Measurements from ENCODE around the gene ECE2. TPM values are rescaled to one million over a fixed set of nuclear protein-coding genes. Genes with fewer than 3 reads are reported as not detected.

ECE2 gene
- polyA plus RNA-seq, 1 donor from 2014 or later = 0.22 TPM

GRCh38 chr3:184283681-184284080 lies 7.9 kb downstream of the ECE2 start:
- Histone ChIP-seq H3F3A (ENCODE audit: insufficient read depth, low read length, poor library complexity, severe bottlenecking) (no peaks in the 10 kb centered on the region), H3K79me2 (replicated peaks; ENCODE audit: insufficient read depth, low read length) (no peaks in the 10 kb centered on the region), H3K4me3 (ENCODE audit: low read length) (no peak overlapping the region), H3K4me2 (ENCODE audit: low read length) (no peak overlapping the region), H3K36me3 (ENCODE audit: insufficient read depth, low read length) (no peaks in the 10 kb centered on the region), H3K9ac (ENCODE audit: low read length) (no peak overlapping the region), H4K20me1 (ENCODE audit: insufficient read depth) (no peaks in the 10 kb centered on the region), H3K9me3 (ENCODE audit: low read length) (no peaks in the 10 kb centered on the region), H2AFZ (ENCODE audit: low read depth, low read length) (no peak overlapping the region), H3K27ac (ENCODE audit: low read length) (no peak overlapping the region), H3K9me2 (ENCODE audit: insufficient read depth, low read length) (no peaks in the 10 kb centered on the region), H3K27me3 (ENCODE audit: insufficient read depth, low read depth, low read length) (peaks cover under 1% of the 10 kb centered on the region)
- TF ChIP-seq POLR2AphosphoS5 (IDR thresholded peaks at IDR 0.05) (no peak), TAF1 (IDR thresholded peaks at IDR 0.05; ENCODE audit: low read depth) (no peak), MXI1 (conservative IDR thresholded peaks at IDR 0.05; ENCODE audit: poor library complexity, severe bottlenecking) (no peak), RAD21 (conservative IDR thresholded peaks at IDR 0.05) (no peak), SMC3 (conservative IDR thresholded peaks at IDR 0.05; ENCODE audit: poor library complexity) (no peak), REST (IDR thresholded peaks at IDR 0.05; ENCODE audit: borderline replicate concordance) (no peak)
- TF ChIP-seq, protein P1, sequence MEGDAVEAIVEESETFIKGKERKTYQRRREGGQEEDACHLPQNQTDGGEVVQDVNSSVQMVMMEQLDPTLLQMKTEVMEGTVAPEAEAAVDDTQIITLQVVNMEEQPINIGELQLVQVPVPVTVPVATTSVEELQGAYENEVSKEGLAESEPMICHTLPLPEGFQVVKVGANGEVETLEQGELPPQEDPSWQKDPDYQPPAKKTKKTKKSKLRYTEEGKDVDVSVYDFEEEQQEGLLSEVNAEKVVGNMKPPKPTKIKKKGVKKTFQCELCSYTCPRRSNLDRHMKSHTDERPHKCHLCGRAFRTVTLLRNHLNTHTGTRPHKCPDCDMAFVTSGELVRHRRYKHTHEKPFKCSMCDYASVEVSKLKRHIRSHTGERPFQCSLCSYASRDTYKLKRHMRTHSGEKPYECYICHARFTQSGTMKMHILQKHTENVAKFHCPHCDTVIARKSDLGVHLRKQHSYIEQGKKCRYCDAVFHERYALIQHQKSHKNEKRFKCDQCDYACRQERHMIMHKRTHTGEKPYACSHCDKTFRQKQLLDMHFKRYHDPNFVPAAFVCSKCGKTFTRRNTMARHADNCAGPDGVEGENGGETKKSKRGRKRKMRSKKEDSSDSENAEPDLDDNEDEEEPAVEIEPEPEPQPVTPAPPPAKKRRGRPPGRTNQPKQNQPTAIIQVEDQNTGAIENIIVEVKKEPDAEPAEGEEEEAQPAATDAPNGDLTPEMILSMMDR (IDR thresholded peaks at IDR 0.05; ENCODE audit: poor library complexity, severe bottlenecking) = no peak

DNA sequence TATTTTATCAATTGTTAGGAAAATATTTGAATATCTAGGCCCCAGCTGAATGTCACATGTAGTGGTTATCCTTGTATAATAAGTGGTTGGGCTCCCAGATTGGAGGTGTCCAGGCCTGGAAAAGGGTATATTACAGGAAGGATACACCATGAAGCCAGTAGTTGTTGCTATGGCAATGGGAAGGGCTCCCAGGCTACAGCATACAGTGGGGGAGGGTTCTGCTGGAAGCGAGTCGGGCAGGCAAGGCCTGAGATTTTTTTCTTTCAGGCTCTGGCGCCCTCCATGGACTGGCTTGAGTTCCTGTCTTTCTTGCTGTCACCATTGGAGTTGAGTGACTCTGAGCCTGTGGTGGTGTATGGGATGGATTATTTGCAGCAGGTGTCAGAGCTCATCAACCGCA lies 8.9 kb downstream of the ECE2 start:
- H3K4me2 ChIP-seq (ENCODE audit: low read length) = no peak overlapping the region
- H3K9ac ChIP-seq (ENCODE audit: low read length) = no peak overlapping the region
- H4K20me1 ChIP-seq (ENCODE audit: insufficient read depth) = no peaks in the 10 kb centered on the region
- TF ChIP-seq, protein P1 (IDR thresholded peaks at IDR 0.05; ENCODE audit: poor library complexity, severe bottlenecking) = peak; percentile 88
- TF ChIP-seq RAD21 (conservative IDR thresholded peaks at IDR 0.05) (peak; percentile 91), POLR2AphosphoS5 (IDR thresholded peaks at IDR 0.05) (peak; percentile 52), SMC3 (conservative IDR thresholded peaks at IDR 0.05; ENCODE audit: poor library complexity) (peak; percentile 85), TAF1 (IDR thresholded peaks at IDR 0.05; ENCODE audit: low read depth) (no peak), EP300 (conservative IDR thresholded peaks at IDR 0.05; ENCODE audit: poor library complexity, severe bottlenecking) (peak; percentile 42), REST (IDR thresholded peaks at IDR 0.05; ENCODE audit: borderline replicate concordance) (peak; percentile 65), MXI1 (conservative IDR thresholded peaks at IDR 0.05; ENCODE audit: poor library complexity, severe bottlenecking) (peak; percentile 53), EZH2 (IDR thresholded peaks at IDR 0.05; ENCODE audit: borderline replicate concordance, insufficient read depth, low read length, poor library complexity, severe bottlenecking) (no peak)
- H2AFZ ChIP-seq (ENCODE audit: low read depth, low read length) = no peak overlapping the region
- no peaks in the 10 kb centered on the region for H3F3A ChIP-seq (ENCODE audit: insufficient read depth, low read length, poor library complexity, severe bottlenecking)
- no peaks in the 10 kb centered on the region for H3K36me3 ChIP-seq (ENCODE audit: insufficient read depth, low read length)
- no peaks in the 10 kb centered on the region for H3K9me3 ChIP-seq (ENCODE audit: low read length)
- H3K9me2 ChIP-seq (ENCODE audit: insufficient read depth, low read length) = no peaks in the 10 kb centered on the region
- no peaks in the 10 kb centered on the region for H3K79me2 ChIP-seq (replicated peaks; ENCODE audit: insufficient read depth, low read length)
- H3K27me3 ChIP-seq (ENCODE audit: insufficient read depth, low read depth, low read length) = no peaks in the 10 kb centered on the region
- no peak overlapping the region for H3K27ac ChIP-seq (ENCODE audit: low read length)
- H3K4me3 ChIP-seq (ENCODE audit: low read length) = no peak overlapping the region
